HepG2 (cell line): ENCODE measurements around the gene CLEC4D. TPM values are rescaled to one million over a fixed set of nuclear protein-coding genes. Genes with fewer than 3 reads are reported as not detected.

Experiments used
- ATAC-seq: fragments of 200-7000 bp; cut with Tn5 transposase; 3 replicates; pipeline ENCODE4 v1.9.1; 2020; ENCODE audit warnings: mild to moderate bottlenecking, moderate library complexity
- BruUV-seq: library from RNA; stranded (reverse); fragments of 400-500 nt; replicated peaks from 2 replicates; lab custom pipeline; 2021; lab: Mats Ljungman, UMichigan
- CTCF ChIA-PET: fragments of 300-600 bp; formaldehyde crosslinking; extraction: SDS; loops from one replicate; lab custom pipeline; 2021; ENCODE audit warnings: low total read pairs, inconsistent platforms, low intra/inter-chr PET ratio; lab: Yijun Ruan, JAX
- POLR2A ChIA-PET: fragments of 350-600 bp; sonication (Branson Sonifier 250); formaldehyde crosslinking; loops from one replicate; lab custom pipeline; 2020; ENCODE audit warnings: antibody characterized with exemption, inconsistent platforms; lab: Yijun Ruan, JAX
- DNase-seq: peaks from one replicate; pipeline ENCODE4 v3.0.0-alpha.2; 2015; ENCODE audit warnings: low spot score
- FAIRE-seq: peaks from 3 replicates; lab custom pipeline; 2011; peaks lifted over from hg19 to GRCh38; lab: Jason Lieb, UNC
- H2AFZ ChIP-seq: one replicate; pipeline ENCODE4 v1.6.1; 2011; ENCODE audit warnings: low read length, inconsistent platforms
- H3K27ac ChIP-seq: fragments of 300-600 bp; 3 replicates; pipeline ENCODE4 v1.8.0; 2011; ENCODE audit warnings: mixed run types, mild to moderate bottlenecking, mixed read lengths, low read length, inconsistent platforms; ENCODE audit not compliant: insufficient read depth; ENCODE audit errors: extremely low read length
- H3K27me3 ChIP-seq, 2 experiments: fragments of 200-600 bp in 1 of 2; 2 replicates in 1 of 2; 3 replicates in 1 of 2; pipeline versions ENCODE4 v1.6.0 to v1.8.0; 2011; ENCODE audit warnings: low read length in 2 of 2, mild to moderate bottlenecking in 2 of 2, moderate library complexity in 2 of 2, inconsistent platforms in 1 of 2; ENCODE audit not compliant: insufficient read depth in 2 of 2, control insufficient read depth in 1 of 2
- H3K36me3 ChIP-seq, 2 experiments: fragments of 200-600 bp in 1 of 2; replicated peaks in 1 of 2; 2 replicates in 1 of 2; 3 replicates in 1 of 2; pipeline versions ENCODE4 v1.5.1 to v1.8.0; 2011; ENCODE audit warnings: low read length in 2 of 2, inconsistent platforms in 1 of 2; ENCODE audit not compliant: insufficient read depth in 2 of 2, control insufficient read depth in 1 of 2
- H3K4me1 ChIP-seq: 2 replicates; pipeline ENCODE4 v1.5.1; 2012; ENCODE audit warnings: low read length, inconsistent platforms; ENCODE audit not compliant: insufficient read depth
- H3K4me2 ChIP-seq: 2 replicates; pipeline ENCODE4 v1.6.0; 2011; ENCODE audit warnings: low read depth, low read length, inconsistent platforms
- H3K4me3 ChIP-seq, 3 experiments: fragments of 200-600 bp in 1 of 3; sonication (generic), shearing (Covaris generic) in 1 of 3; replicated peaks in 1 of 3; 2 replicates each; pipeline ENCODE4 v1.5.1; 2011 to 2016; ENCODE audit warnings: low read length in 3 of 3, inconsistent platforms in 2 of 3, low read depth in 2 of 3, mild to moderate bottlenecking in 2 of 3, control low read depth in 1 of 3, mixed read lengths in 1 of 3; ENCODE audit not compliant: insufficient read depth in 1 of 3
- H3K79me2 ChIP-seq: one replicate; pipeline ENCODE4 v1.6.1; 2011; ENCODE audit warnings: low read length, inconsistent platforms; ENCODE audit not compliant: insufficient read depth
- H3K9ac ChIP-seq: 2 replicates; pipeline ENCODE4 v1.6.0; 2011; ENCODE audit warnings: mild to moderate bottlenecking, low read depth, low read length, inconsistent platforms; ENCODE audit not compliant: insufficient read depth
- H3K9me3 ChIP-seq: 2 replicates; pipeline ENCODE4 v1.5.1; 2012; ENCODE audit warnings: mild to moderate bottlenecking, low read length
- H4K20me1 ChIP-seq: 2 replicates; pipeline ENCODE4 v1.6.0; 2011; ENCODE audit warnings: inconsistent platforms, mild to moderate bottlenecking, low read length, moderate library complexity; ENCODE audit not compliant: insufficient read depth
- ATF5 ChIP-seq: sonication (generic); formaldehyde crosslinking; IDR thresholded peaks from 2 replicates; pipeline ENCODE4 v1.4.0; 2020; ENCODE audit warnings: mild to moderate bottlenecking, low read depth, missing genetic modification reagents
- ETV5 ChIP-seq: IDR thresholded peaks from 2 replicates; pipeline ENCODE4 v1.6.1; 2018; ENCODE audit warnings: missing biosample characterization, missing genetic modification reagents, inconsistent platforms, borderline replicate concordance
- JUNB ChIP-seq: sonication (generic); formaldehyde crosslinking; IDR thresholded peaks from 2 replicates; pipeline ENCODE4 v1.8.0; 2022; ENCODE audit warnings: missing genetic modification reagents, mild to moderate bottlenecking, borderline replicate concordance
- KLF6 ChIP-seq: IDR thresholded peaks from 2 replicates; pipeline ENCODE4 v1.8.0; 2016; ENCODE audit warnings: missing biosample characterization, missing genetic modification reagents
- NR2C2 ChIP-seq: sonication (generic); formaldehyde crosslinking; IDR thresholded peaks from 2 replicates; pipeline ENCODE4 v1.4.0; 2020; ENCODE audit warnings: missing genetic modification reagents, mild to moderate bottlenecking, moderate library complexity, borderline replicate concordance
- TP53 ChIP-seq: sonication (generic); formaldehyde crosslinking; conservative IDR thresholded peaks from 2 replicates; pipeline ENCODE4 v1.4.0; 2020; ENCODE audit warnings: missing genetic modification reagents
- ZNF205 ChIP-seq: IDR thresholded peaks from 2 replicates; pipeline ENCODE4 v1.6.1; 2018; ENCODE audit warnings: missing biosample characterization, missing genetic modification reagents
- ZNF546 ChIP-seq: sonication (generic); formaldehyde crosslinking; conservative IDR thresholded peaks from 2 replicates; pipeline ENCODE4 v1.8.1; 2023; ENCODE audit warnings: mild to moderate bottlenecking, missing genetic modification reagents
- ZNF674 ChIP-seq: sonication (generic); formaldehyde crosslinking; IDR thresholded peaks from 2 replicates; pipeline ENCODE4 v1.5.0; 2020; ENCODE audit warnings: low read depth, mild to moderate bottlenecking, missing genetic modification reagents
- ZNF790 ChIP-seq: sonication (generic); formaldehyde crosslinking; IDR thresholded peaks from 2 replicates; pipeline ENCODE4 v1.8.0; 2022; ENCODE audit warnings: missing genetic modification reagents, mild to moderate bottlenecking, borderline replicate concordance
- ZNF850 ChIP-seq: sonication (generic); formaldehyde crosslinking; conservative IDR thresholded peaks from 2 replicates; pipeline ENCODE4 v1.9.0; 2021; ENCODE audit warnings: mild to moderate bottlenecking, missing genetic modification reagents
- WGBS: methylation state at CpG from one replicate; pipeline ENCODE4 v1.1.6; 2017; ENCODE audit warnings: low lambda C conversion rate; 5-methylcytosine and 5-hydroxymethylcytosine counted together
- in situ Hi-C: cut with HindIII; loops from 2 replicates; pipeline ENCODE4 v1.10.0; 2017; ENCODE audit warnings: low pct_unique_long_range_greater_than_20kb; ENCODE audit not compliant: extremely low pct_ligation_motif_present
- intact Hi-C: fragments of 100-400 bp; cut with micrococcal nuclease; formaldehyde crosslinking; loops from one replicate; pipeline ENCODE4 v1.10.0; 2022; ENCODE audit not compliant: unreplicated experiment
- polyA plus RNA-seq, 8 experiments: library from polyadenylated mRNA; depleted of rRNA in 3 of 8; stranded (reverse) in 7 of 8; unstranded in 1 of 8; fragments of >200 nt; fragmentation: Illumina TruSeq in 4 of 8; extraction: Trizol in 4 of 8; gene quantifications; 2 replicates each; pipeline versions ENCODE4 v1.2.1 to v1.2.3, GENCODE V29; 2011 to 2016; ENCODE audit warnings: low read depth in 4 of 8, missing spikeins in 1 of 8, mixed read lengths in 1 of 8; ENCODE audit not compliant: insufficient read depth in 1 of 8
- total RNA-seq, 5 experiments: library from RNA; depleted of rRNA; stranded (reverse); fragments of >200 nt; fragmentation: Illumina TruSeq; extraction: Trizol; gene quantifications; 2 replicates each; pipeline ENCODE4 v1.2.3, GENCODE V29; 2016; ENCODE audit warnings: low read depth in 1 of 5

CLEC4D gene
- total and polyA plus RNA-seq, 2 of the 13 experiments (the other 11 are each of a cell fraction or from before 2014, with no cell fraction given) = not detected

- no peak overlapping the region for H2AFZ ChIP-seq
- no peaks in the 10 kb centered on the region for H3K9me3 ChIP-seq
- H3K4me3 ChIP-seq = no peak overlapping the region
- 0% methylated on average over 3 of the region's 3 CpGs for WGBS
- CTCF ChIA-PET = no interaction called here
- H3K4me2 ChIP-seq = no peak overlapping the region
- DNase-seq (no peak), FAIRE-seq (no peak), ATAC-seq (no peak)
- no peak overlapping the region for H3K27ac ChIP-seq
- no peaks in the 10 kb centered on the region for H3K79me2 ChIP-seq
- no peak overlapping the region for H3K9ac ChIP-seq
- H4K20me1 ChIP-seq = no peaks in the 10 kb centered on the region
- H3K36me3 ChIP-seq = no peaks in the 10 kb centered on the region
- in situ Hi-C loops (loop anchor here (10.0 kb wide), 1 partner anchor 58 kb away; no protein-coding TSS in a partner anchor), intact Hi-C loops (no loop called here)
- no TSS peak for BruUV-seq
- TF ChIP-seq ATF5 (no peak), NR2C2 (CRISPR knock-in tag) (no peak), ZNF205 (no peak), ZNF790 (CRISPR knock-in tag) (no peak), ZNF850 (no peak), ZNF674 (CRISPR knock-in tag) (no peak), KLF6 (CRISPR knock-in tag) (no peak), JUNB (CRISPR knock-in tag) (no peak), TP53 (CRISPR knock-in tag) (no peak), ZNF546 (CRISPR knock-in tag) (no peak), ETV5 (CRISPR knock-in tag) (no peak)
- no peaks in the 10 kb centered on the region; a peak in 1 of 5 replicates for H3K27me3 ChIP-seq
- no peaks in the 10 kb centered on the region for H3K4me1 ChIP-seq
- POLR2A ChIA-PET = no interaction called here
Measured at GRCh38 chr12:8546591-8546990, 33.3 kb downstream of the CLEC4D start.
